Lower lobe of right lung (tissue), 2 donors: ENCODE measurements around the gene FTSJ1. TPM values are rescaled to one million over a fixed set of nuclear protein-coding genes. Genes with fewer than 3 reads are reported as not detected.
"Not testable (repeated sequence)": the region's sequence is repeated elsewhere in the genome, so short reads cannot be mapped to it uniquely, and the experiment has no call there.

Source experiments
- ATAC-seq, 2 donors: fragments of 200-7000 bp; cut with Tn5 transposase; one replicate each; pipeline ENCODE4 v1.9.1; 2020 to 2022; ENCODE audit warnings: mild to moderate bottlenecking in 2 of 2, moderate library complexity in 2 of 2
- DNase-seq: peaks from one replicate; pipeline ENCODE4 v3.0.0-alpha.2; 2020
- H3K27ac ChIP-seq: fragments of 200-600 bp; one replicate; pipeline ENCODE4 v1.8.0; 2022
- H3K27me3 ChIP-seq: fragments of 200-600 bp; one replicate; pipeline ENCODE4 v1.8.0; 2022; ENCODE audit warnings: low read depth
- H3K36me3 ChIP-seq: fragments of 200-600 bp; one replicate; pipeline ENCODE4 v1.8.0; 2022; ENCODE audit warnings: mild to moderate bottlenecking
- H3K4me1 ChIP-seq: fragments of 200-600 bp; one replicate; pipeline ENCODE4 v1.8.0; 2022
- H3K4me3 ChIP-seq: fragments of 200-600 bp; one replicate; pipeline ENCODE4 v1.8.0; 2022; ENCODE audit warnings: mild to moderate bottlenecking
- H3K9me3 ChIP-seq: fragments of 200-600 bp; one replicate; pipeline ENCODE4 v1.8.0; 2022
- intact Hi-C: fragments of 100-400 bp; cut with DNase I; formaldehyde crosslinking; loops from one replicate; pipeline ENCODE4 v1.11.0; 2022
- total RNA-seq: library from RNA; stranded (reverse); fragmentation: NEBNext Ultra II Directional; extraction: Animal tissue kit (Norgen Biotek cat#: 25700); gene quantifications from one replicate; pipeline ENCODE4 v1.2.1, GENCODE V29; 2021
- TF ChIP-seq, protein P1 (sequence below): fragments of 200-600 bp; IDR thresholded peaks from one replicate; pipeline ENCODE4 v1.8.0; 2022; ENCODE audit warnings: antibody characterized with exemption, mild to moderate bottlenecking
- donor health status: DM: no; HTN: yes; CAD: no; lungs with severe emphysema.

The FTSJ1 gene
- total RNA-seq, 1 donor from 2014 or later = 30.2 TPM

DNA sequence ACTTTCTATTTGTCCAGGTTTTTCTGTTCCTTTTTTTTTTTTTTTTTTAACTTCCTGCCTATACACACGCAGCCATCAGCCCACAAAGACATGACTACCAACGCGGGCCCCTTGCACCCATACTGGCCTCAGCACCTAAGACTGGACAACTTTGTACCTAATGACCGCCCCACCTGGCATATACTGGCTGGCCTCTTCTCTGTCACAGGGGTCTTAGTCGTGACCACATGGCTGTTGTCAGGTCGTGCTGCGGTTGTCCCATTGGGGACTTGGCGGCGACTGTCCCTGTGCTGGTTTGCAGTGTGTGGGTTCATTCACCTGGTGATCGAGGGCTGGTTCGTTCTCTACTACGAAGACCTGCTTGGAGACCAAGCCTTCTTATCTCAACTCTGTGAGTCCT is 47.7 kb downstream of the FTSJ1 start:
- Histone ChIP-seq H3K9me3 (no peaks in the 10 kb centered on the region), H3K4me3 (no peak overlapping the region), H3K27ac (no peak overlapping the region), H3K36me3 (peaks cover 18% of the 10 kb centered on the region), H3K27me3 (no peaks in the 10 kb centered on the region), H3K4me1 (peaks cover 6% of the 10 kb centered on the region)
- TF ChIP-seq, protein P1, sequence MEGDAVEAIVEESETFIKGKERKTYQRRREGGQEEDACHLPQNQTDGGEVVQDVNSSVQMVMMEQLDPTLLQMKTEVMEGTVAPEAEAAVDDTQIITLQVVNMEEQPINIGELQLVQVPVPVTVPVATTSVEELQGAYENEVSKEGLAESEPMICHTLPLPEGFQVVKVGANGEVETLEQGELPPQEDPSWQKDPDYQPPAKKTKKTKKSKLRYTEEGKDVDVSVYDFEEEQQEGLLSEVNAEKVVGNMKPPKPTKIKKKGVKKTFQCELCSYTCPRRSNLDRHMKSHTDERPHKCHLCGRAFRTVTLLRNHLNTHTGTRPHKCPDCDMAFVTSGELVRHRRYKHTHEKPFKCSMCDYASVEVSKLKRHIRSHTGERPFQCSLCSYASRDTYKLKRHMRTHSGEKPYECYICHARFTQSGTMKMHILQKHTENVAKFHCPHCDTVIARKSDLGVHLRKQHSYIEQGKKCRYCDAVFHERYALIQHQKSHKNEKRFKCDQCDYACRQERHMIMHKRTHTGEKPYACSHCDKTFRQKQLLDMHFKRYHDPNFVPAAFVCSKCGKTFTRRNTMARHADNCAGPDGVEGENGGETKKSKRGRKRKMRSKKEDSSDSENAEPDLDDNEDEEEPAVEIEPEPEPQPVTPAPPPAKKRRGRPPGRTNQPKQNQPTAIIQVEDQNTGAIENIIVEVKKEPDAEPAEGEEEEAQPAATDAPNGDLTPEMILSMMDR = no peak
- intact Hi-C loops = no loop called here
- ATAC-seq (no peak), DNase-seq (no peak)

DNA sequence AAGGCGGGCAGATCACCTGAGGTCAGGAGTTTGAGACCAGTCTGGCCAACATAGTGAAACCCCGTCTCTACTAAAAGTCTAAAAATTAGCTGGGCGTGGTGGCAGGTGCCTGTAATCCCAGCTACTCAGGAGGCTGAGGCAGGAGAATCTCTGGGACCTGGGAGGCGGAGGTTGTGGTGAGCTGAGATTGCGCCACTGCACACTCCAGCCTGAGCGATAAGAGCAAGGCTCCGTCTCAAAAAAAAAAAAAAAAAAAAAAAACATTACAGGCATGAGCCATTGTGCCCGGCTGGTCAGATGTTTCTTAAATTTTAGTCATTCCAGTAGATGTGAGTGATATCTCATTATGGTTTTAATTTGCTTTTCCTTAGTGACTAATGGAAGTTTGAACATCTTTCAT is 49.9 kb downstream of the FTSJ1 start:
- intact Hi-C loops, ATAC-seq, H3K27ac ChIP-seq, H3K27me3 ChIP-seq, DNase-seq, H3K4me3 ChIP-seq, H3K4me1 ChIP-seq, H3K9me3 ChIP-seq: not testable (repeated sequence)
- H3K36me3 ChIP-seq = peaks cover 18% of the 10 kb centered on the region

DNA sequence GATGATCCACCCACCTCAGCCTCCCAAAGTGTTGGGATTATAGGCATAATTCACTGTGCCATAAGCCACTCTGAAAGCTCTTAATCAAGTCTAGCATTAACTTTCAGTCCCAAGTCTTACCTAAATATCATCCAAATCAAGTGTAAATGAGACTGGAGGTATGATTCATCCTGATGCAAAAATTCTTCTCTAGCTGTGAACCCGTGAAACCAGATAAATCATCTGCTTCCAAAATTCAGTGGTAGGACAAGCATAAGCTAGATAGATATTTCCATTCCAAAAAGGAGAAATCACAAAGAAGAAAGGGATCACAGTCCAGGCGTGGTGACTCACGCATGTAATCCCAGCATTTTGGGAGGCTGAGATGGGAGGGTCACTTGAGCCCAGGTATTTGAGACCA is 54.7 kb downstream of the FTSJ1 start:
- ATAC-seq = no peak
- peaks cover 18% of the 10 kb centered on the region for H3K36me3 ChIP-seq
- no peaks in the 10 kb centered on the region for H3K9me3 ChIP-seq
- intact Hi-C loops = no loop called here
- no peak for DNase-seq
- H3K4me3 ChIP-seq = no peak overlapping the region
- no peaks in the 10 kb centered on the region for H3K27me3 ChIP-seq
- TF ChIP-seq, protein P1 = no peak
- H3K4me1 ChIP-seq = no peaks in the 10 kb centered on the region
- H3K27ac ChIP-seq = no peak overlapping the region

DNA sequence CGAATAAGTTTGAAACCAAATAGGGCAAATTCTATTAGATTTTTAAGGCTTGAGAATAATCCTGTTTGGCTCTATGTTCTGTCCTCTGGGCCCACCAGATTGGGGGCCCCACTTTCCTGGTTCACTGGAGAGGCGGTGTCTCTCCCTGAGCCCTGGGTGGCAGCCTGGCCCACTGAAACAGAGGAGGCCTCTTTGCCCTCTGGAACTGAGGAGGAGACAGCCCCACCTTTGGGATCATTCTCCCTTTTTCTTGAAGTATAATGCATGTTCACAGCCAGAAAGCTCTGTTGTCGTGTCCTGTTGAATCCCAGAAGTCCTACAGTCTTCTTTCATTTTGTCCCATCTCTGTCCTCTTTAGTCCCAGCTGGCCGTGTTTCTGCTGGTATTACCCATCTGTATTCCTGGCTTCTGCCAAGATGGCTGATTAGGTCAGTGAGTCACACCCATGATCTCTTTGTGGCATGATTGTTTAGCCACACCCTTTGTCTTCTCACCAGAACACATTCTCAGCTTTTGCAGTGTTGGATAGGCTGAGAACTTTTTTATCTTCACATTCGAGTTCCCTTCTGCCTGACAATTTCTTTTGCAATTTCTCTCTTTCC is 55.5 kb downstream of the FTSJ1 start:
- Histone ChIP-seq H3K9me3 (no peaks in the 10 kb centered on the region), H3K4me1 (no peaks in the 10 kb centered on the region), H3K4me3 (no peak overlapping the region), H3K27ac (peak overlapping the region; percentile 49), H3K36me3 (peaks cover 17% of the 10 kb centered on the region), H3K27me3 (no peaks in the 10 kb centered on the region)
- DNase-seq = no peak
- intact Hi-C loops = no loop called here
- peak in 1 of 2 donors; percentile 62 for ATAC-seq
- TF ChIP-seq, protein P1 = no peak

DNA sequence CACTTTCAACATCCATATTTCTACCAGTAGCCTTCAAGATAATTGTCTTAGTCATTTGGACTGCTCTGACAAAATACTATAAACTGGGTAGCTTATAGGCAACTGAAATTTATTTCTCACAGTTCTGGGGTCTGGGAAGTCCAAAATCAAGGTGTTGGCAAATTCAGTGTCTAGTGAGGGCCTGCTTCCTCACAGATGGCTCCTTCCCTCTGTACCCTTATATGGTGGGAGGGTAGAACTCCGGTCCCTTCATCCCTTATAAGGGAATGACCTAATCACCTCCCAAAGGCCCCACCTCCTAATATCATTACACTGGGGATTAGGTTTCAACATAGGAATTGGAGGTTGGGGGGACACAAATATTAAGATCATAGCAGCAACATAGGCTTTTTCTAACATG is 56.2 kb downstream of the FTSJ1 start:
- TF ChIP-seq, protein P1 = no peak
- H3K9me3 ChIP-seq = no peaks in the 10 kb centered on the region
- H3K27ac ChIP-seq = peak overlapping the region; percentile 46
- intact Hi-C loops = no loop called here
- H3K27me3 ChIP-seq = no peaks in the 10 kb centered on the region
- DNase-seq (no peak), ATAC-seq (no peak)
- H3K4me1 ChIP-seq = no peaks in the 10 kb centered on the region
- H3K36me3 ChIP-seq = peaks cover 10% of the 10 kb centered on the region
- no peak overlapping the region for H3K4me3 ChIP-seq

DNA sequence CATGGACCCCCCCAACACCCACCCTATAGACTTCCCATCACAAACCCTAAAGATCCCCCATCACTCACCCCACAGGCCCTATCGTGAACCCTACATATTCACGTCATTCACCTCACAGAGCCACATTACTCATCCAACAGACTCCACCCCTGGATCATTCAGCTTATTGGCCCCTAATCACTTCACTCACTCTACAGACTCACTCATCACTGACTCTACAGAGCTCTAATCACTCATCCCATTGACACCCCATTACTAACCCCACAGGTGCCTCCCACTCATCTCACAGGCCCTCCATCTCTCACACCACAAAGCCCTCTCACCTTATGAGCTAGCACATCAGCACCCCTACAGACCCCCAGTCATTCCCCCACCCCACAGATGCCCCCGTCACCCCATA is 57.2 kb downstream of the FTSJ1 start:
- Histone ChIP-seq H3K27me3 (no peaks in the 10 kb centered on the region), H3K36me3 (peaks cover 3% of the 10 kb centered on the region), H3K4me3 (no peak overlapping the region), H3K4me1 (no peaks in the 10 kb centered on the region), H3K9me3 (no peaks in the 10 kb centered on the region), H3K27ac (no peak overlapping the region)
- TF ChIP-seq, protein P1 = no peak
- ATAC-seq (no peak), DNase-seq (no peak)
- intact Hi-C loops = no loop called here

Other genes with a start within 250 kb of the FTSJ1 start
- not detected for gene SSX1, start 220.8 kb upstream of the FTSJ1 start, total RNA-seq
- not detected for gene SSX3, start 119.5 kb upstream of the FTSJ1 start, total RNA-seq
- not detected for gene SSX4, start 92.7 kb upstream of the FTSJ1 start, total RNA-seq
- not detected for gene SSX4B, start 64.2 kb upstream of the FTSJ1 start, total RNA-seq
- gene SLC38A5, start 5.9 kb upstream of the FTSJ1 start, total RNA-seq = 15.9 TPM
- gene PORCN, start 32.8 kb downstream of the FTSJ1 start, total RNA-seq = 6.1 TPM
- 74.0 TPM for gene EBP, start 45.6 kb downstream of the FTSJ1 start, total RNA-seq
- gene TBC1D25, start 63.5 kb downstream of the FTSJ1 start, total RNA-seq = 12.0 TPM
- gene RBM3, start 98.3 kb downstream of the FTSJ1 start, total RNA-seq = 157 TPM
- gene WDR13, start 121.3 kb downstream of the FTSJ1 start, total RNA-seq = 125 TPM
- gene WAS, start 207.6 kb downstream of the FTSJ1 start, total RNA-seq = 40.3 TPM
- gene SUV39H1, start 220.5 kb downstream of the FTSJ1 start, total RNA-seq = 3.5 TPM